ENCODE measurements around the gene CENPU. TPM values are rescaled to one million over a fixed set of nuclear protein-coding genes. Genes with fewer than 3 reads are reported as not detected.

Gene CENPU
- total RNA-seq, 1 experiment from 2014 or later, result 124 TPM

- no peak overlapping the region for H4K8ac ChIP-seq (replicated peaks; ENCODE audit: insufficient read length, low read depth, low read length)
- H4K5ac ChIP-seq (ENCODE audit: insufficient read length, low read depth, low read length), result no peak overlapping the region
- no peak overlapping the region for H3K4me2 ChIP-seq (ENCODE audit: insufficient read depth, insufficient read length, low read length)
- H3K9ac ChIP-seq (ENCODE audit: extremely low read depth, insufficient read length, low read length), result no peak overlapping the region
- no peaks in the 10 kb centered on the region for H3K79me1 ChIP-seq (ENCODE audit: insufficient read depth, low read depth, low read length, poor library complexity, severe bottlenecking)
- H4K20me1 ChIP-seq (ENCODE audit: control insufficient read depth, insufficient read depth, insufficient read length), result no peaks in the 10 kb centered on the region
- H3K27me3 ChIP-seq (ENCODE audit: insufficient read depth, low read length), result no peaks in the 10 kb centered on the region
- H3K4me3 Mint-ChIP-seq, result no peak overlapping the region
- no peak overlapping the region for H2BK12ac ChIP-seq (ENCODE audit: insufficient read length, low read depth, low read length)
- no peaks in the 10 kb centered on the region for H3K9me3 ChIP-seq (ENCODE audit: control insufficient read depth, low read depth, low read length)
- no peak overlapping the region for H3K56ac ChIP-seq (ENCODE audit: insufficient read length, low read depth, low read length)
- no peak overlapping the region for H2AK5ac ChIP-seq (ENCODE audit: insufficient read length, low read length)
- WGBS (ENCODE audit: extremely low coverage, insufficient read length, low lambda C conversion rate), result no CpG with 5 or more reads among the region's 9 CpGs
- no peak for DNase-seq
- H4K91ac ChIP-seq (ENCODE audit: insufficient read length, low read depth, low read length), result no peak overlapping the region
- H2BK5ac ChIP-seq (ENCODE audit: insufficient read length, low read length), result no peak overlapping the region
- peaks cover 7 to 10% (median 9%) of the 10 kb centered on the region in 3 experiments for H3K36me3 Mint-ChIP-seq (ENCODE audit: insufficient read depth in 1 of 3, low read depth in 3 of 3)
- TF ChIP-seq CTCF (conservative IDR thresholded peaks at IDR 0.05), result no peak
- no peak overlapping the region for H3K14ac ChIP-seq (ENCODE audit: insufficient read depth, low read length)
- H3K79me2 ChIP-seq (ENCODE audit: insufficient read depth, low read length), result no peaks in the 10 kb centered on the region
- H3K4me1 Mint-ChIP-seq, result no peaks in the 10 kb centered on the region
- H2BK15ac ChIP-seq (ENCODE audit: low read depth, low read length), result no peak overlapping the region
- H3K23ac ChIP-seq (ENCODE audit: insufficient read length, low read depth, low read length), result no peak overlapping the region
- peaks cover 8% of the 10 kb centered on the region in 2 experiments; a peak in 3 of 5 replicates for H3K9me3 Mint-ChIP-seq
- no peaks in the 10 kb centered on the region for H3K27me3 Mint-ChIP-seq (ENCODE audit: low read depth)
- H3K18ac ChIP-seq (ENCODE audit: insufficient read length, low read depth, low read length), result no peak overlapping the region
- no peak overlapping the region for H3K4ac ChIP-seq (ENCODE audit: low read depth, low read length)
- H3K4me1 ChIP-seq (ENCODE audit: insufficient read depth, low read length), result no peaks in the 10 kb centered on the region
- no peak overlapping the region for H2BK120ac ChIP-seq (ENCODE audit: low read depth, low read length, poor library complexity, severe bottlenecking)
- no peak overlapping the region for H2BK20ac ChIP-seq (ENCODE audit: low read depth, low read length, poor library complexity, severe bottlenecking)
- H3K23me2 ChIP-seq (ENCODE audit: insufficient read length, low read depth, low read length, poor library complexity, severe bottlenecking), result no peaks in the 10 kb centered on the region
- no peak overlapping the region for H3K27ac ChIP-seq (ENCODE audit: insufficient read length, low read depth, low read length)
- no peak overlapping the region for H3K27ac Mint-ChIP-seq
- H3T11ph ChIP-seq (ENCODE audit: low read length), result no peak overlapping the region
- H2AFZ ChIP-seq (ENCODE audit: low read length), result no peak overlapping the region
Measured at GRCh38 chr4:184680698-184681097, 53.2 kb downstream of the CENPU start.

All from H9 (cell line).